ENCODE results near the gene MPST.

DNA sequence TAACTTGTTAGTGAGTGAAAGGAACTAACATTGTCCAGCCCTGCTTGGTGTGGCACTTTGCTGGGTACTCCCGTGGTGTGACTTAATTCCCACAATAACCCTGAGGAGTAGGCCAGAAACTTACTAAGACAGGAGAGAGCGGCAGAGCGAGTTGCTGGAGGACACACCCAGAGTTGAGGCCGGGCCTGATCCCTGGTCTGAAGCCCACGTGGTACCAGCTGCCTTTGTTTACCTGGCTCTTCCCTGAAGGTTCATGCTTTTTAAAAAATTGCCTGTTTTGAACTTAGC is 594 bp downstream of the MPST start:
- TF ChIP-seq, protein P1, sequence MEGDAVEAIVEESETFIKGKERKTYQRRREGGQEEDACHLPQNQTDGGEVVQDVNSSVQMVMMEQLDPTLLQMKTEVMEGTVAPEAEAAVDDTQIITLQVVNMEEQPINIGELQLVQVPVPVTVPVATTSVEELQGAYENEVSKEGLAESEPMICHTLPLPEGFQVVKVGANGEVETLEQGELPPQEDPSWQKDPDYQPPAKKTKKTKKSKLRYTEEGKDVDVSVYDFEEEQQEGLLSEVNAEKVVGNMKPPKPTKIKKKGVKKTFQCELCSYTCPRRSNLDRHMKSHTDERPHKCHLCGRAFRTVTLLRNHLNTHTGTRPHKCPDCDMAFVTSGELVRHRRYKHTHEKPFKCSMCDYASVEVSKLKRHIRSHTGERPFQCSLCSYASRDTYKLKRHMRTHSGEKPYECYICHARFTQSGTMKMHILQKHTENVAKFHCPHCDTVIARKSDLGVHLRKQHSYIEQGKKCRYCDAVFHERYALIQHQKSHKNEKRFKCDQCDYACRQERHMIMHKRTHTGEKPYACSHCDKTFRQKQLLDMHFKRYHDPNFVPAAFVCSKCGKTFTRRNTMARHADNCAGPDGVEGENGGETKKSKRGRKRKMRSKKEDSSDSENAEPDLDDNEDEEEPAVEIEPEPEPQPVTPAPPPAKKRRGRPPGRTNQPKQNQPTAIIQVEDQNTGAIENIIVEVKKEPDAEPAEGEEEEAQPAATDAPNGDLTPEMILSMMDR (optimal IDR thresholded peaks at IDR 0.05 in 1 of 3, IDR thresholded peaks at IDR 0.05 in 1 of 3, conservative IDR thresholded peaks at IDR 0.05 in 1 of 3; ENCODE audit: extremely low read depth in 1 of 3, insufficient read depth in 2 of 3, low read length in 3 of 3), result no peak
- TF ChIP-seq EZH2 (IDR thresholded peaks at IDR 0.05; ENCODE audit: low read length), result no peak

Measured in keratinocyte (primary cell).